HFFc6 (cell line): ENCODE data around the gene CHD9. TPM values are rescaled to one million over a fixed set of nuclear protein-coding genes. Genes with fewer than 3 reads are reported as not detected.

Experiments used
- DNase-seq: peaks from one replicate; pipeline ENCODE4 v3.0.0-alpha.2; 2018
- H3K27ac Mint-ChIP-seq: 2 replicates; pipeline ENCODE4 v1.8.0; 2020; ENCODE audit warnings: mild to moderate bottlenecking, mixed read lengths
- H3K27me3 Mint-ChIP-seq: 2 replicates; pipeline ENCODE4 v1.8.0; 2021; ENCODE audit warnings: mild to moderate bottlenecking, moderate library complexity, mixed read lengths; ENCODE audit not compliant: insufficient read depth
- H3K36me3 Mint-ChIP-seq: 2 replicates; pipeline ENCODE4 v1.8.0; 2021; ENCODE audit warnings: low read depth, mixed read lengths
- H3K4me1 Mint-ChIP-seq: 2 replicates; pipeline ENCODE4 v1.8.0; 2020; ENCODE audit warnings: low read depth, mixed read lengths
- H3K4me3 Mint-ChIP-seq: 2 replicates; pipeline ENCODE4 v1.8.0; 2020; ENCODE audit warnings: mild to moderate bottlenecking, moderate library complexity, mixed read lengths
- H3K9me3 Mint-ChIP-seq: 2 replicates; pipeline ENCODE4 v1.8.0; 2020; ENCODE audit warnings: mild to moderate bottlenecking, mixed read lengths
- total RNA-seq, 6 experiments: library from RNA; stranded (reverse); fragmentation: NEBNext Ultra II Directional; extraction: Animal tissue kit (Norgen Biotek cat#: 25700); gene quantifications; 2 replicates in 1 of 6; 3 replicates in 5 of 6; pipeline ENCODE4 v1.2.3, GENCODE V29; 2021
- TF ChIP-seq, protein P1 (sequence below): fragments of 200-600 bp; sonication (generic); IDR thresholded peaks from 2 replicates; pipeline ENCODE4 v1.5.0; 2021; ENCODE audit warnings: antibody characterized with exemption, mild to moderate bottlenecking

Gene CHD9
- total RNA-seq, 6 experiments from 2014 or later: 39.7 to 48.8 (median 45.7) TPM

DNA sequence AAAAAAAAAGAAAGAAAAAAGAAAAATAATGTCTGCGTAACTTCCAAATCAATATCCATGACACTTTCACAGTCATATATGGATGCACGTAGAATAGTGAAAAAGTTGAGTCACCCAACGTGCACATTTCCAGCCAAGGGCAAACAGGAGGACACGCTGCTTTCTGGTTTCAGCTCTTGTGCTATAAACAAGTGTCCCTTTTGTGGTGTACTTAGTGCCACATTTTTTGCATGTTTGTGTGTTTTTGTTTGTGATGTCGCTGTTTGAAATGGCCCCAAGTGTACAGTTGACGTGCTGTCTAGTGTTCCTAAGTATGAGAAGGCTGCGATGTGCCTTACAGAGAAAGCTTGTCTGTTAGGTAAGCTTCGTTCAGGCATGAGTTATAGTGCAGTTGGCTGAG, 2.9 kb downstream of the CHD9 start:
- H3K27me3 Mint-ChIP-seq: no peaks in the 10 kb centered on the region; the same call in 1 of the 2 replicates
- H3K36me3 Mint-ChIP-seq: peaks cover 6% of the 10 kb centered on the region; the same call in 1 of the 2 replicates
- H3K4me3 Mint-ChIP-seq: no peak overlapping the region
- no peaks in the 10 kb centered on the region for H3K9me3 Mint-ChIP-seq
- DNase-seq: no peak
- TF ChIP-seq, protein P1, sequence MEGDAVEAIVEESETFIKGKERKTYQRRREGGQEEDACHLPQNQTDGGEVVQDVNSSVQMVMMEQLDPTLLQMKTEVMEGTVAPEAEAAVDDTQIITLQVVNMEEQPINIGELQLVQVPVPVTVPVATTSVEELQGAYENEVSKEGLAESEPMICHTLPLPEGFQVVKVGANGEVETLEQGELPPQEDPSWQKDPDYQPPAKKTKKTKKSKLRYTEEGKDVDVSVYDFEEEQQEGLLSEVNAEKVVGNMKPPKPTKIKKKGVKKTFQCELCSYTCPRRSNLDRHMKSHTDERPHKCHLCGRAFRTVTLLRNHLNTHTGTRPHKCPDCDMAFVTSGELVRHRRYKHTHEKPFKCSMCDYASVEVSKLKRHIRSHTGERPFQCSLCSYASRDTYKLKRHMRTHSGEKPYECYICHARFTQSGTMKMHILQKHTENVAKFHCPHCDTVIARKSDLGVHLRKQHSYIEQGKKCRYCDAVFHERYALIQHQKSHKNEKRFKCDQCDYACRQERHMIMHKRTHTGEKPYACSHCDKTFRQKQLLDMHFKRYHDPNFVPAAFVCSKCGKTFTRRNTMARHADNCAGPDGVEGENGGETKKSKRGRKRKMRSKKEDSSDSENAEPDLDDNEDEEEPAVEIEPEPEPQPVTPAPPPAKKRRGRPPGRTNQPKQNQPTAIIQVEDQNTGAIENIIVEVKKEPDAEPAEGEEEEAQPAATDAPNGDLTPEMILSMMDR: no peak
- H3K4me1 Mint-ChIP-seq: peaks cover 47% of the 10 kb centered on the region
- H3K27ac Mint-ChIP-seq: 0 out of 2 replicates have a peak overlapping the region, but pooled peaks have one; percentile 1

DNA sequence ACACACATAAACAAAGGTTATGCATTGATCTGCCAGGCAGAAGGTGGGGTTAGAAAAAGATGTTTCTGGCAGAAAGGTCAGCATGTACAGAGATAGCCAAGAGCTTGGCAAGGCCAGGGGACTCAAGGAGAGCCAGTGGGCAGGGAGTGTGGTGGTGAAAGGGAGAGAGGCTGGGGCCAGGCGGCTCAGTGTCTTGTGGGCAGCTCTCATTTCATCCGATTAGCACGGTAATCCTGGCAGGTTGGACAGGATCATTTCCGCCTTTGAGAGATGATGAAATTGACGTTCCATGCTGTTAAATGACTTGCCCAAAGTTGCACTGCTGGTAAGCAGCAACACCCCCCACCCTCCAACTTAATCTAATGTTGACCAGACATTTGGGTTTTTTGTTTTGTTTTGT, 3.6 kb downstream of the CHD9 start:
- H3K27me3 Mint-ChIP-seq: no peaks in the 10 kb centered on the region
- H3K9me3 Mint-ChIP-seq: no peaks in the 10 kb centered on the region
- DNase-seq: no peak
- H3K27ac Mint-ChIP-seq: no peak overlapping the region
- H3K36me3 Mint-ChIP-seq: peaks cover 6% of the 10 kb centered on the region; the same call in 1 of the 2 replicates
- peaks cover 39% of the 10 kb centered on the region for H3K4me1 Mint-ChIP-seq
- TF ChIP-seq, protein P1: no peak
- no peak overlapping the region for H3K4me3 Mint-ChIP-seq

- H3K27me3 Mint-ChIP-seq: no peaks in the 10 kb centered on the region
- TF ChIP-seq, protein P1: no peak
- DNase-seq: no peak
- no peak overlapping the region for H3K4me3 Mint-ChIP-seq
- H3K9me3 Mint-ChIP-seq: no peaks in the 10 kb centered on the region
- peaks cover 37% of the 10 kb centered on the region for H3K4me1 Mint-ChIP-seq
- peaks cover 6% of the 10 kb centered on the region; the same call in 1 of the 2 replicates for H3K36me3 Mint-ChIP-seq
- no peak overlapping the region for H3K27ac Mint-ChIP-seq
Observed at GRCh38 chr16:53058882-53059281, 4.1 kb downstream of the CHD9 start.

- TF ChIP-seq, protein P1: no peak
- H3K36me3 Mint-ChIP-seq: peaks cover 6% of the 10 kb centered on the region; the same call in 1 of the 2 replicates
- H3K4me1 Mint-ChIP-seq: peaks cover 33% of the 10 kb centered on the region
- H3K4me3 Mint-ChIP-seq: no peak overlapping the region
- H3K9me3 Mint-ChIP-seq: no peaks in the 10 kb centered on the region
- no peaks in the 10 kb centered on the region for H3K27me3 Mint-ChIP-seq
- no peak overlapping the region for H3K27ac Mint-ChIP-seq
- DNase-seq: no peak
Observed at GRCh38 chr16:53059672-53060071, 4.9 kb downstream of the CHD9 start.

- DNase-seq: no peak
- Mint-ChIP-seq H3K27me3 (no peaks in the 10 kb centered on the region), H3K4me3 (no peak overlapping the region), H3K9me3 (no peaks in the 10 kb centered on the region), H3K27ac (no peak overlapping the region), H3K4me1 (peaks cover 36% of the 10 kb centered on the region), H3K36me3 (peaks cover 6% of the 10 kb centered on the region; the same call in 1 of the 2 replicates)
- TF ChIP-seq, protein P1: no peak
Observed at GRCh38 chr16:53061256-53061655, 6.5 kb downstream of the CHD9 start.
